Measurements from ENCODE around the gene DCDC1. TPM values are rescaled to one million over a fixed set of nuclear protein-coding genes. Genes with fewer than 3 reads are reported as not detected.

Gene DCDC1
- total and polyA plus RNA-seq, 4 experiments from 2014 or later = 0.14 to 0.29 (median 0.17) TPM; not detected in 1

GRCh38 chr11:30917266-30917665 is 452.3 kb downstream of the DCDC1 start:
- POLR2A ChIA-PET (ENCODE audit: partially characterized antibody) = no interaction called here
- H3K4me1 Mint-ChIP-seq = no peaks in the 10 kb centered on the region
- intact Hi-C loops (cut with micrococcal nuclease) = no loop called here
- no peaks in the 10 kb centered on the region for H3K36me3 ChIP-seq (ENCODE audit: insufficient read depth, low read length)
- H3K4me3 Mint-ChIP-seq = no peak overlapping the region
- H3K9me3 ChIP-seq (ENCODE audit: control insufficient read depth in 1 of 2, low read length in 2 of 2) = no peaks in the 10 kb centered on the region
- no peaks in the 10 kb centered on the region for H3K9me3 Mint-ChIP-seq
- H3K27ac ChIP-seq (ENCODE audit: low read depth, low read length) = no peak overlapping the region
- H3K27ac Mint-ChIP-seq = no peak overlapping the region
- H3K36me3 Mint-ChIP-seq = no peaks in the 10 kb centered on the region
- no peak overlapping the region for H3K4me3 ChIP-seq (ENCODE audit: low read length in 2 of 2)
- DNase-seq = no peak
- peaks cover 0 to 5% of the 10 kb centered on the region in 2 donors for H3K27me3 Mint-ChIP-seq
- CTCF ChIA-PET (ENCODE audit: partially characterized antibody) = interaction anchor here (0.9 kb wide), 1 partner anchor 14 kb away, joined by 3 read pairs; no protein-coding TSS in a partner anchor
- H3K4me1 ChIP-seq (ENCODE audit: insufficient read depth, low read length) = no peaks in the 10 kb centered on the region
- no peaks in the 10 kb centered on the region for H3K27me3 ChIP-seq (ENCODE audit: insufficient read depth, low read length)

GRCh38 chr11:30916764-30917163 is 452.8 kb downstream of the DCDC1 start:
- ChIA-PET POLR2A (ENCODE audit: partially characterized antibody) (no interaction called here), CTCF (ENCODE audit: partially characterized antibody) (no interaction called here)
- Mint-ChIP-seq H3K27me3 (peaks cover 0 to 4% of the 10 kb centered on the region in 2 donors), H3K9me3 (no peaks in the 10 kb centered on the region), H3K4me1 (no peaks in the 10 kb centered on the region), H3K36me3 (no peaks in the 10 kb centered on the region), H3K27ac (no peak overlapping the region), H3K4me3 (no peak overlapping the region)
- Histone ChIP-seq H3K27ac (ENCODE audit: low read depth, low read length) (no peak overlapping the region), H3K36me3 (ENCODE audit: insufficient read depth, low read length) (no peaks in the 10 kb centered on the region), H3K9me3 (ENCODE audit: control insufficient read depth in 1 of 2, low read length in 2 of 2) (no peaks in the 10 kb centered on the region), H3K27me3 (ENCODE audit: insufficient read depth, low read length) (no peaks in the 10 kb centered on the region), H3K4me1 (ENCODE audit: insufficient read depth, low read length) (no peaks in the 10 kb centered on the region), H3K4me3 (ENCODE audit: low read length in 2 of 2) (no peak overlapping the region)
- intact Hi-C loops (cut with micrococcal nuclease) = no loop called here
- DNase-seq = no peak

- POLR2A ChIA-PET (ENCODE audit: partially characterized antibody) = no interaction called here
- no peak overlapping the region for H3K27ac Mint-ChIP-seq
- CTCF ChIA-PET (ENCODE audit: partially characterized antibody) = interaction anchor here (0.7 to 1.8 kb wide), 2 partner anchors 11 to 510 kb away, joined by 3 to 4 read pairs; no protein-coding TSS in a partner anchor
- DNase-seq = no peak
- Histone ChIP-seq H3K27ac (ENCODE audit: low read depth, low read length) (no peak overlapping the region), H3K4me1 (ENCODE audit: insufficient read depth, low read length) (no peaks in the 10 kb centered on the region), H3K9me3 (ENCODE audit: control insufficient read depth in 1 of 2, low read length in 2 of 2) (no peaks in the 10 kb centered on the region), H3K36me3 (ENCODE audit: insufficient read depth, low read length) (no peaks in the 10 kb centered on the region), H3K4me3 (ENCODE audit: low read length in 2 of 2) (no peak overlapping the region), H3K27me3 (ENCODE audit: insufficient read depth, low read length) (no peaks in the 10 kb centered on the region)
- intact Hi-C loops (cut with micrococcal nuclease) = no loop called here
- H3K4me3 Mint-ChIP-seq = no peak overlapping the region
- H3K27me3 Mint-ChIP-seq = peaks cover 0 to 3% of the 10 kb centered on the region in 2 donors
- no peaks in the 10 kb centered on the region for H3K4me1 Mint-ChIP-seq
- H3K9me3 Mint-ChIP-seq = no peaks in the 10 kb centered on the region
- no peaks in the 10 kb centered on the region for H3K36me3 Mint-ChIP-seq
Observed at GRCh38 chr11:30914143-30914762, 455.3 kb downstream of the DCDC1 start.

- POLR2A ChIA-PET (ENCODE audit: partially characterized antibody) = no interaction called here
- intact Hi-C loops (cut with micrococcal nuclease) = no loop called here
- Mint-ChIP-seq H3K4me1 (no peaks in the 10 kb centered on the region), H3K9me3 (peaks cover 0 to 2% (median 0%) of the 10 kb centered on the region in 8 donors), H3K36me3 (no peaks in the 10 kb centered on the region), H3K4me3 (no peak overlapping the region), H3K27ac (no peak overlapping the region), H3K27me3 (no peaks in the 10 kb centered on the region)
- no peak for DNase-seq
- Histone ChIP-seq H3K9me3 (ENCODE audit: control insufficient read depth in 1 of 2, low read length in 2 of 2) (no peaks in the 10 kb centered on the region), H3K4me1 (ENCODE audit: insufficient read depth, low read length) (no peaks in the 10 kb centered on the region), H3K27me3 (ENCODE audit: insufficient read depth, low read length) (no peaks in the 10 kb centered on the region), H3K27ac (ENCODE audit: low read depth, low read length) (no peak overlapping the region), H3K4me3 (ENCODE audit: low read length in 2 of 2) (no peak overlapping the region), H3K36me3 (ENCODE audit: insufficient read depth, low read length) (no peaks in the 10 kb centered on the region)
- CTCF ChIA-PET (ENCODE audit: partially characterized antibody) = no interaction called here
Observed at GRCh38 chr11:30911247-30911646, 458.3 kb downstream of the DCDC1 start.

- no peaks in the 10 kb centered on the region for H3K4me1 ChIP-seq (ENCODE audit: insufficient read depth, low read length)
- H3K27ac Mint-ChIP-seq = no peak overlapping the region
- no peaks in the 10 kb centered on the region for H3K36me3 Mint-ChIP-seq
- H3K9me3 Mint-ChIP-seq = peaks cover 0 to 5% (median 0%) of the 10 kb centered on the region in 8 donors
- no peak overlapping the region for H3K4me3 Mint-ChIP-seq
- no peaks in the 10 kb centered on the region for H3K36me3 ChIP-seq (ENCODE audit: insufficient read depth, low read length)
- POLR2A ChIA-PET (ENCODE audit: partially characterized antibody) = no interaction called here
- intact Hi-C loops (cut with micrococcal nuclease) = no loop called here
- no peaks in the 10 kb centered on the region for H3K27me3 Mint-ChIP-seq
- H3K4me3 ChIP-seq (ENCODE audit: low read length in 2 of 2) = no peak overlapping the region
- H3K4me1 Mint-ChIP-seq = no peaks in the 10 kb centered on the region
- no peaks in the 10 kb centered on the region for H3K9me3 ChIP-seq (ENCODE audit: control insufficient read depth in 1 of 2, low read length in 2 of 2)
- CTCF ChIA-PET (ENCODE audit: partially characterized antibody) = no interaction called here
- no peak overlapping the region for H3K27ac ChIP-seq (ENCODE audit: low read depth, low read length)
- no peaks in the 10 kb centered on the region for H3K27me3 ChIP-seq (ENCODE audit: insufficient read depth, low read length)
- no peak for DNase-seq
Observed at GRCh38 chr11:30908857-30909256, 460.7 kb downstream of the DCDC1 start.

- no peak overlapping the region for H3K4me3 ChIP-seq (ENCODE audit: low read length in 2 of 2)
- H3K9me3 Mint-ChIP-seq = peaks cover 0 to 5% (median 0%) of the 10 kb centered on the region in 8 donors
Observed at GRCh38 chr11:30908272-30908671, 461.3 kb downstream of the DCDC1 start.

GRCh38 chr11:30902929-30903328 is 466.6 kb downstream of the DCDC1 start:
- no peak overlapping the region for H3K4me3 Mint-ChIP-seq
- DNase-seq = no peak
- no peak overlapping the region for H3K27ac Mint-ChIP-seq
- H3K27me3 ChIP-seq (ENCODE audit: insufficient read depth, low read length) = no peaks in the 10 kb centered on the region
- no peak overlapping the region for H3K27ac ChIP-seq (ENCODE audit: low read depth, low read length)
- peaks cover 0 to 5% (median 0%) of the 10 kb centered on the region in 8 donors for H3K9me3 Mint-ChIP-seq
- no peaks in the 10 kb centered on the region for H3K36me3 ChIP-seq (ENCODE audit: insufficient read depth, low read length)
- no peaks in the 10 kb centered on the region for H3K36me3 Mint-ChIP-seq
- CTCF ChIA-PET (ENCODE audit: partially characterized antibody) = interaction anchor here (1.0 to 1.2 kb wide), 2 partner anchors 11 to 15 kb away, joined by 3 to 4 read pairs; no protein-coding TSS in a partner anchor
- POLR2A ChIA-PET (ENCODE audit: partially characterized antibody) = no interaction called here
- H3K27me3 Mint-ChIP-seq = no peaks in the 10 kb centered on the region
- no peaks in the 10 kb centered on the region for H3K4me1 ChIP-seq (ENCODE audit: insufficient read depth, low read length)
- no peak overlapping the region for H3K4me3 ChIP-seq (ENCODE audit: low read length in 2 of 2)
- intact Hi-C loops (cut with micrococcal nuclease) = no loop called here
- no peaks in the 10 kb centered on the region for H3K9me3 ChIP-seq (ENCODE audit: control insufficient read depth in 1 of 2, low read length in 2 of 2)
- H3K4me1 Mint-ChIP-seq = no peaks in the 10 kb centered on the region

More at GRCh38 chr11:30908272-30908671, 461.3 kb downstream of the DCDC1 start:
- H3K27me3 ChIP-seq (ENCODE audit: insufficient read depth, low read length) = no peaks in the 10 kb centered on the region
- DNase-seq = no peak
- Mint-ChIP-seq H3K36me3 (no peaks in the 10 kb centered on the region), H3K27ac (no peak overlapping the region), H3K27me3 (no peaks in the 10 kb centered on the region), H3K4me3 (no peak overlapping the region), H3K4me1 (no peaks in the 10 kb centered on the region)
- intact Hi-C loops (cut with micrococcal nuclease) = no loop called here
- CTCF ChIA-PET (ENCODE audit: partially characterized antibody) = no interaction called here
- no peaks in the 10 kb centered on the region for H3K9me3 ChIP-seq (ENCODE audit: control insufficient read depth in 1 of 2, low read length in 2 of 2)
- no peaks in the 10 kb centered on the region for H3K4me1 ChIP-seq (ENCODE audit: insufficient read depth, low read length)
- no peaks in the 10 kb centered on the region for H3K36me3 ChIP-seq (ENCODE audit: insufficient read depth, low read length)
- H3K27ac ChIP-seq (ENCODE audit: low read depth, low read length) = no peak overlapping the region
- POLR2A ChIA-PET (ENCODE audit: partially characterized antibody) = no interaction called here
